ENCODE measurements around the gene WDR35. TPM values are rescaled to one million over a fixed set of nuclear protein-coding genes. Genes with fewer than 3 reads are reported as not detected.

WDR35 gene
- total RNA-seq, 1 experiment from 2014 or later: 15.5 TPM

DNA sequence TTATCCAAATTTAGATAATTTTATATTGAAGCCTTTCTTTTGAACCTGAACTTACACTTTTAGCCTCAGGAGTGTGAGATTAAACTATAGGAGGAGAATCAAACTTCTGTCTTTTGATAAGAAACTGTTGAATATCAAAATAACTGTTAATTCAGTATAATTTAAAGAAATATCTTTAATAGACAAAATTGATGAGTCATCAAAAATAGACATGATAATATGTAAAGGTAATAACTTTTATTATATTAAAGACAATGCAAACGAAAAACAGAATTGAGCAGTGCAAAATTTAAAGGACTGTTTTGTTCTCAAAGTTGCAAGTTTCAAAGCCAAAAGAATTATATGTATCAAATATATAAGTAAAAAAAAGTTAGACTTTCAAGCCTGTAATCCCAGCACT lies 2.0 kb upstream of the WDR35 start (continued):
- TF ChIP-seq, protein P1, sequence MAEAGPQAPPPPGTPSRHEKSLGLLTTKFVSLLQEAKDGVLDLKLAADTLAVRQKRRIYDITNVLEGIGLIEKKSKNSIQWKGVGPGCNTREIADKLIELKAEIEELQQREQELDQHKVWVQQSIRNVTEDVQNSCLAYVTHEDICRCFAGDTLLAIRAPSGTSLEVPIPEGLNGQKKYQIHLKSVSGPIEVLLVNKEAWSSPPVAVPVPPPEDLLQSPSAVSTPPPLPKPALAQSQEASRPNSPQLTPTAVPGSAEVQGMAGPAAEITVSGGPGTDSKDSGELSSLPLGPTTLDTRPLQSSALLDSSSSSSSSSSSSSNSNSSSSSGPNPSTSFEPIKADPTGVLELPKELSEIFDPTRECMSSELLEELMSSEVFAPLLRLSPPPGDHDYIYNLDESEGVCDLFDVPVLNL (CRISPR knock-in tag; IDR thresholded peaks at IDR 0.05; ENCODE audit: borderline replicate concordance, low read depth): no peak
- TF ChIP-seq RELA (CRISPR knock-in tag; IDR thresholded peaks at IDR 0.05; ENCODE audit: borderline replicate concordance) (no peak), JUN (CRISPR knock-in tag; IDR thresholded peaks at IDR 0.05) (no peak)

DNA sequence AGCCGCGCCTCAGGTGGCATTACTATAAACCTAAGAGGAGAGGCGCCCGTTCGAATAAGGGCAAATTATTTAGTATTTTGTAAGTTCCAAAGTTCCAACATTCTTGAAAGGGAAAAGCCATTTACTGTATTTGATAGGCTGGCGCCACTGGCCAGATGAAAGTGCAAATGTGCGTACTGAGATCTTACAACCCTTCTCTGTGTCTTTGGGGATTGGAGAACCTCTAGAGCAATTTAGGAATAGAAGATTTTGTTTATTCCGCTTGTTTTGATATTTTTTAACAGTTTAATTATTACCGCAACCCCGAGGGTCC lies 467 bp upstream of the WDR35 start:
- no peak for DNase-seq (ENCODE audit: low spot score)
- peaks cover 26% of the 10 kb centered on the region for H3K4me1 Mint-ChIP-seq
- peaks cover 2% of the 10 kb centered on the region; the same call in 1 of the 2 replicates for H3K27me3 Mint-ChIP-seq (ENCODE audit: low read depth)
- peak overlapping the region; percentile 92 for H3K4me3 Mint-ChIP-seq
- TF ChIP-seq, protein P2, sequence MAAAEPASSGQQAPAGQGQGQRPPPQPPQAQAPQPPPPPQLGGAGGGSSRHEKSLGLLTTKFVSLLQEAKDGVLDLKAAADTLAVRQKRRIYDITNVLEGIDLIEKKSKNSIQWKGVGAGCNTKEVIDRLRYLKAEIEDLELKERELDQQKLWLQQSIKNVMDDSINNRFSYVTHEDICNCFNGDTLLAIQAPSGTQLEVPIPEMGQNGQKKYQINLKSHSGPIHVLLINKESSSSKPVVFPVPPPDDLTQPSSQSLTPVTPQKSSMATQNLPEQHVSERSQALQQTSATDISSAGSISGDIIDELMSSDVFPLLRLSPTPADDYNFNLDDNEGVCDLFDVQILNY (CRISPR knock-in tag; IDR thresholded peaks at IDR 0.05): no peak
- TF ChIP-seq, protein P3, sequence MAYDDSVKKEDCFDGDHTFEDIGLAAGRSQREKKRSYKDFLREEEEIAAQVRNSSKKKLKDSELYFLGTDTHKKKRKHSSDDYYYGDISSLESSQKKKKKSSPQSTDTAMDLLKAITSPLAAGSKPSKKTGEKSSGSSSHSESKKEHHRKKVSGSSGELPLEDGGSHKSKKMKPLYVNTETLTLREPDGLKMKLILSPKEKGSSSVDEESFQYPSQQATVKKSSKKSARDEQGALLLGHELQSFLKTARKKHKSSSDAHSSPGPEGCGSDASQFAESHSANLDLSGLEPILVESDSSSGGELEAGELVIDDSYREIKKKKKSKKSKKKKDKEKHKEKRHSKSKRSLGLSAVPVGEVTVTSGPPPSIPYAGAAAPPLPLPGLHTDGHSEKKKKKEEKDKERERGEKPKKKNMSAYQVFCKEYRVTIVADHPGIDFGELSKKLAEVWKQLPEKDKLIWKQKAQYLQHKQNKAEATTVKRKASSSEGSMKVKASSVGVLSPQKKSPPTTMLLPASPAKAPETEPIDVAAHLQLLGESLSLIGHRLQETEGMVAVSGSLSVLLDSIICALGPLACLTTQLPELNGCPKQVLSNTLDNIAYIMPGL (CRISPR knock-in tag; IDR thresholded peaks at IDR 0.05): 0 out of 2 replicates have a peak, but pooled peaks have one; percentile 4
- TF ChIP-seq, protein P4, sequence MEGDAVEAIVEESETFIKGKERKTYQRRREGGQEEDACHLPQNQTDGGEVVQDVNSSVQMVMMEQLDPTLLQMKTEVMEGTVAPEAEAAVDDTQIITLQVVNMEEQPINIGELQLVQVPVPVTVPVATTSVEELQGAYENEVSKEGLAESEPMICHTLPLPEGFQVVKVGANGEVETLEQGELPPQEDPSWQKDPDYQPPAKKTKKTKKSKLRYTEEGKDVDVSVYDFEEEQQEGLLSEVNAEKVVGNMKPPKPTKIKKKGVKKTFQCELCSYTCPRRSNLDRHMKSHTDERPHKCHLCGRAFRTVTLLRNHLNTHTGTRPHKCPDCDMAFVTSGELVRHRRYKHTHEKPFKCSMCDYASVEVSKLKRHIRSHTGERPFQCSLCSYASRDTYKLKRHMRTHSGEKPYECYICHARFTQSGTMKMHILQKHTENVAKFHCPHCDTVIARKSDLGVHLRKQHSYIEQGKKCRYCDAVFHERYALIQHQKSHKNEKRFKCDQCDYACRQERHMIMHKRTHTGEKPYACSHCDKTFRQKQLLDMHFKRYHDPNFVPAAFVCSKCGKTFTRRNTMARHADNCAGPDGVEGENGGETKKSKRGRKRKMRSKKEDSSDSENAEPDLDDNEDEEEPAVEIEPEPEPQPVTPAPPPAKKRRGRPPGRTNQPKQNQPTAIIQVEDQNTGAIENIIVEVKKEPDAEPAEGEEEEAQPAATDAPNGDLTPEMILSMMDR (IDR thresholded peaks at IDR 0.05): no peak
- TF ChIP-seq RORB (CRISPR knock-in tag; IDR thresholded peaks at IDR 0.05): no peak
- TF ChIP-seq, protein P5, sequence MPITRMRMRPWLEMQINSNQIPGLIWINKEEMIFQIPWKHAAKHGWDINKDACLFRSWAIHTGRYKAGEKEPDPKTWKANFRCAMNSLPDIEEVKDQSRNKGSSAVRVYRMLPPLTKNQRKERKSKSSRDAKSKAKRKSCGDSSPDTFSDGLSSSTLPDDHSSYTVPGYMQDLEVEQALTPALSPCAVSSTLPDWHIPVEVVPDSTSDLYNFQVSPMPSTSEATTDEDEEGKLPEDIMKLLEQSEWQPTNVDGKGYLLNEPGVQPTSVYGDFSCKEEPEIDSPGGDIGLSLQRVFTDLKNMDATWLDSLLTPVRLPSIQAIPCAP (CRISPR knock-in tag; IDR thresholded peaks at IDR 0.05): no peak
- no peak for TF ChIP-seq NFYB (CRISPR knock-in tag; conservative IDR thresholded peaks at IDR 0.05; ENCODE audit: low read depth)
- TF ChIP-seq, protein P6, sequence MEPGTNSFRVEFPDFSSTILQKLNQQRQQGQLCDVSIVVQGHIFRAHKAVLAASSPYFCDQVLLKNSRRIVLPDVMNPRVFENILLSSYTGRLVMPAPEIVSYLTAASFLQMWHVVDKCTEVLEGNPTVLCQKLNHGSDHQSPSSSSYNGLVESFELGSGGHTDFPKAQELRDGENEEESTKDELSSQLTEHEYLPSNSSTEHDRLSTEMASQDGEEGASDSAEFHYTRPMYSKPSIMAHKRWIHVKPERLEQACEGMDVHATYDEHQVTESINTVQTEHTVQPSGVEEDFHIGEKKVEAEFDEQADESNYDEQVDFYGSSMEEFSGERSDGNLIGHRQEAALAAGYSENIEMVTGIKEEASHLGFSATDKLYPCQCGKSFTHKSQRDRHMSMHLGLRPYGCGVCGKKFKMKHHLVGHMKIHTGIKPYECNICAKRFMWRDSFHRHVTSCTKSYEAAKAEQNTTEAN (CRISPR knock-in tag; IDR thresholded peaks at IDR 0.05): peak; percentile 0; the same call in 1 of the 2 replicates
- H3K27ac Mint-ChIP-seq: peak overlapping the region; percentile 93
- H3K9me3 Mint-ChIP-seq: peaks cover 3% of the 10 kb centered on the region; the same call in 1 of the 2 replicates
- CTCF ChIA-PET: interaction anchor here (1.0 to 3.6 kb wide), 6 partner anchors 25 to 116 kb away, joined by 4 to 25 read pairs (median 4); partner anchors contain the start of gene LAPTM4A
- POLR2A ChIA-PET: interaction anchor here (1.0 to 2.8 kb wide), 6 partner anchors 22 to 235 kb away, joined by 3 to 14 read pairs (median 4); partner anchors contain the start of genes LAPTM4A, MATN3 and TTC32
- H3K36me3 Mint-ChIP-seq: peaks cover 14% of the 10 kb centered on the region
- no peak for ATAC-seq

DNA sequence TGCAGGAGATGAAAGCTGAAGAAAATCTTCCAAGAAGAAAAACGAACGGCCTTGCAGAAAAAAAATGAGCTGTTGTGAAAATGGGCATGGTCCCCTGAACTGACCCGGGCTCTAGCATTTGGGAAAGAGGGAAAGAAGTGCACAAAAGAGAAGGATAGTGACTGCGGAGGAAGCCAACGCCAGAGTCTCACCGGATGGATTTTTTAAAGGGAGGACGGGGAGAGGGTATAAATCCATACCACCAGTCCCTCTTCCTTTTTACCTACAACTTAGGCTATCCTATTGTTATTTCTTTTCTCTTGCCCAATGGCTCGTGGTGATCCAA lies 601 bp downstream of the WDR35 start:
- peaks cover 26% of the 10 kb centered on the region for H3K4me1 Mint-ChIP-seq
- peak overlapping the region; percentile 92 for H3K4me3 Mint-ChIP-seq
- peak overlapping the region; percentile 65; the same call in 1 of the 2 replicates for H3K27ac Mint-ChIP-seq
- ATAC-seq: no peak; the same call in 1 of the 2 replicates
- ChIA-PET POLR2A (interaction anchor here (0.5 to 2.8 kb wide), 7 partner anchors 23 to 328 kb away, joined by 3 to 14 read pairs (median 4); partner anchors contain the start of genes LAPTM4A, MATN3 and TTC32), CTCF (interaction anchor here (0.7 to 3.6 kb wide), 6 partner anchors 23 to 105 kb away, joined by 3 to 25 read pairs (median 4); partner anchors contain the start of gene LAPTM4A)
- DNase-seq (ENCODE audit: low spot score): no peak
- peaks cover 2% of the 10 kb centered on the region; the same call in 1 of the 2 replicates for H3K27me3 Mint-ChIP-seq (ENCODE audit: low read depth)
- peaks cover 3% of the 10 kb centered on the region; the same call in 1 of the 2 replicates for H3K9me3 Mint-ChIP-seq
- peaks cover 14% of the 10 kb centered on the region for H3K36me3 Mint-ChIP-seq
- TF ChIP-seq, protein P7, sequence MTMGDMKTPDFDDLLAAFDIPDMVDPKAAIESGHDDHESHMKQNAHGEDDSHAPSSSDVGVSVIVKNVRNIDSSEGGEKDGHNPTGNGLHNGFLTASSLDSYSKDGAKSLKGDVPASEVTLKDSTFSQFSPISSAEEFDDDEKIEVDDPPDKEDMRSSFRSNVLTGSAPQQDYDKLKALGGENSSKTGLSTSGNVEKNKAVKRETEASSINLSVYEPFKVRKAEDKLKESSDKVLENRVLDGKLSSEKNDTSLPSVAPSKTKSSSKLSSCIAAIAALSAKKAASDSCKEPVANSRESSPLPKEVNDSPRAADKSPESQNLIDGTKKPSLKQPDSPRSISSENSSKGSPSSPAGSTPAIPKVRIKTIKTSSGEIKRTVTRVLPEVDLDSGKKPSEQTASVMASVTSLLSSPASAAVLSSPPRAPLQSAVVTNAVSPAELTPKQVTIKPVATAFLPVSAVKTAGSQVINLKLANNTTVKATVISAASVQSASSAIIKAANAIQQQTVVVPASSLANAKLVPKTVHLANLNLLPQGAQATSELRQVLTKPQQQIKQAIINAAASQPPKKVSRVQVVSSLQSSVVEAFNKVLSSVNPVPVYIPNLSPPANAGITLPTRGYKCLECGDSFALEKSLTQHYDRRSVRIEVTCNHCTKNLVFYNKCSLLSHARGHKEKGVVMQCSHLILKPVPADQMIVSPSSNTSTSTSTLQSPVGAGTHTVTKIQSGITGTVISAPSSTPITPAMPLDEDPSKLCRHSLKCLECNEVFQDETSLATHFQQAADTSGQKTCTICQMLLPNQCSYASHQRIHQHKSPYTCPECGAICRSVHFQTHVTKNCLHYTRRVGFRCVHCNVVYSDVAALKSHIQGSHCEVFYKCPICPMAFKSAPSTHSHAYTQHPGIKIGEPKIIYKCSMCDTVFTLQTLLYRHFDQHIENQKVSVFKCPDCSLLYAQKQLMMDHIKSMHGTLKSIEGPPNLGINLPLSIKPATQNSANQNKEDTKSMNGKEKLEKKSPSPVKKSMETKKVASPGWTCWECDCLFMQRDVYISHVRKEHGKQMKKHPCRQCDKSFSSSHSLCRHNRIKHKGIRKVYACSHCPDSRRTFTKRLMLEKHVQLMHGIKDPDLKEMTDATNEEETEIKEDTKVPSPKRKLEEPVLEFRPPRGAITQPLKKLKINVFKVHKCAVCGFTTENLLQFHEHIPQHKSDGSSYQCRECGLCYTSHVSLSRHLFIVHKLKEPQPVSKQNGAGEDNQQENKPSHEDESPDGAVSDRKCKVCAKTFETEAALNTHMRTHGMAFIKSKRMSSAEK (CRISPR knock-in tag; IDR thresholded peaks at IDR 0.05; ENCODE audit: borderline replicate concordance): no peak
- no peak for TF ChIP-seq ESRRA (CRISPR knock-in tag; IDR thresholded peaks at IDR 0.05; ENCODE audit: borderline replicate concordance)
